B cell (primary cell): Measurements from ENCODE around the gene NAV2. TPM values are rescaled to one million over a fixed set of nuclear protein-coding genes. Genes with fewer than 3 reads are reported as not detected.

Source experiments
- ATAC-seq: fragments of 200-7000 bp; cut with Tn5 transposase; one replicate; pipeline ENCODE4 v1.10.0; 2021; ENCODE audit warnings: low read depth, mild to moderate bottlenecking, moderate number of reproducible peaks, moderate library complexity
- CTCF ChIA-PET: fragments of 350-600 bp; sonication (Branson Sonifier 250); formaldehyde crosslinking; loops from one replicate; lab custom pipeline; 2021; ENCODE audit warnings: antibody characterized with exemption, inconsistent platforms; lab: Charles Lee
- POLR2A ChIA-PET: fragments of 350-600 bp; sonication (Branson Sonifier 250); formaldehyde crosslinking; loops from one replicate; lab custom pipeline; 2021; ENCODE audit warnings: antibody characterized with exemption; lab: Charles Lee
- DNase-seq: peaks from one replicate; pipeline ENCODE4 v3.0.0; 2013
- H2AFZ ChIP-seq: 2 replicates; pipeline ENCODE4 v1.6.1; 2012; ENCODE audit warnings: mild to moderate bottlenecking, low read depth, low read length; ENCODE audit not compliant: insufficient read depth, poor library complexity, severe bottlenecking
- H3K27ac ChIP-seq, 2 donors: 1 replicate in 1 of 2; 2 replicates in 1 of 2; pipeline ENCODE4 v1.5.1; 2012 to 2013; ENCODE audit warnings: low read length in 2 of 2, mild to moderate bottlenecking in 2 of 2, moderate library complexity in 1 of 2
- H3K27me3 ChIP-seq, 4 experiments: fragments of 200-600 bp in 1 of 4; sonication (generic) in 1 of 4; replicated peaks in 1 of 4; 1 replicate in 2 of 4; 2 replicates in 2 of 4; pipeline versions ENCODE4 v1.6.1 to v1.7.0; 2013 to 2016; ENCODE audit warnings: low read length in 3 of 4, mild to moderate bottlenecking in 2 of 4, mixed read lengths in 1 of 4, moderate library complexity in 1 of 4; ENCODE audit not compliant: insufficient read depth in 4 of 4, control insufficient read depth in 3 of 4; ENCODE audit errors: control extremely low read depth in 1 of 4
- H3K36me3 ChIP-seq, 2 experiments: replicated peaks in 1 of 2; 1 replicate in 1 of 2; 2 replicates in 1 of 2; pipeline versions ENCODE4 v1.6.1 to v1.7.1; 2013; ENCODE audit warnings: low read length in 1 of 2; ENCODE audit not compliant: insufficient read depth in 2 of 2, control insufficient read depth in 1 of 2; ENCODE audit errors: control extremely low read depth in 1 of 2, extremely low read depth in 1 of 2
- H3K4me1 ChIP-seq, 2 donors: fragments of 200-600 bp in 1 of 2; sonication (generic) in 1 of 2; 1 replicate in 1 of 2; 2 replicates in 1 of 2; pipeline versions ENCODE4 v1.5.1 to v1.6.1; 2013 to 2017; ENCODE audit warnings: low read length in 2 of 2; ENCODE audit not compliant: control insufficient read depth in 2 of 2, insufficient read depth in 2 of 2
- H3K4me2 ChIP-seq: replicated peaks from 2 replicates; pipeline ENCODE3; 2012; ENCODE audit warnings: mild to moderate bottlenecking, low read depth, low read length; ENCODE audit not compliant: poor library complexity, severe bottlenecking
- H3K4me3 ChIP-seq, 5 experiments: fragments of 200-600 bp in 1 of 5; sonication (generic) in 1 of 5; 1 replicate in 3 of 5; 2 replicates in 2 of 5; pipeline versions ENCODE4 v1.5.1 to v1.7.0; 2011 to 2016; ENCODE audit warnings: low read length in 4 of 5, mild to moderate bottlenecking in 4 of 5, low read depth in 2 of 5, control low read depth in 1 of 5, moderate library complexity in 1 of 5; ENCODE audit not compliant: insufficient read depth in 1 of 5; ENCODE audit errors: control extremely low read depth in 1 of 5, extremely low read depth in 1 of 5
- H3K79me2 ChIP-seq: fragments of 200-600 bp; sonication (generic); one replicate; pipeline ENCODE4 v1.6.0; 2016; ENCODE audit warnings: low read length; ENCODE audit not compliant: control insufficient read depth, insufficient read depth
- H3K9ac ChIP-seq: fragments of 200-600 bp; sonication (generic); 2 replicates; pipeline ENCODE4 v1.6.1; 2017; ENCODE audit warnings: mild to moderate bottlenecking, low read length, moderate library complexity
- H3K9me3 ChIP-seq, 3 donors: one replicate each; pipeline versions ENCODE4 v1.6.1 to v1.7.1; 2013; ENCODE audit warnings: low read length in 2 of 3; ENCODE audit not compliant: control insufficient read depth in 2 of 3, insufficient read depth in 1 of 3; ENCODE audit errors: control extremely low read depth in 1 of 3
- H4K20me1 ChIP-seq: 2 replicates; pipeline ENCODE4 v1.6.0; 2012; ENCODE audit warnings: mild to moderate bottlenecking, low read length; ENCODE audit not compliant: insufficient read depth, control insufficient read depth, poor library complexity, severe bottlenecking
- H3K27ac Mint-ChIP-seq: one replicate; pipeline ENCODE4 v1.8.0; 2021; ENCODE audit warnings: mixed read lengths
- H3K27me3 Mint-ChIP-seq: one replicate; pipeline ENCODE4 v1.8.0; 2021; ENCODE audit warnings: mixed read lengths
- H3K4me1 Mint-ChIP-seq: one replicate; pipeline ENCODE4 v1.8.0; 2021; ENCODE audit warnings: mixed read lengths
- H3K4me3 Mint-ChIP-seq: one replicate; pipeline ENCODE4 v1.8.0; 2021; ENCODE audit warnings: mixed read lengths
- H3K9me3 Mint-ChIP-seq: one replicate; pipeline ENCODE4 v1.8.0; 2022; ENCODE audit warnings: mixed read lengths; ENCODE audit not compliant: insufficient read depth
- EZH2 ChIP-seq: IDR thresholded peaks from 2 replicates; pipeline ENCODE4 v1.6.1; 2012; ENCODE audit warnings: borderline replicate concordance, low read depth, mild to moderate bottlenecking, moderate library complexity, low read length; ENCODE audit not compliant: insufficient read depth, poor library complexity, severe bottlenecking
- WGBS: methylation state at CpG from one replicate; pipeline ENCODE4 v1.1.5; 2013; ENCODE audit warnings: missing lambda C conversion rate; ENCODE audit not compliant: insufficient coverage; 5-methylcytosine and 5-hydroxymethylcytosine counted together
- intact Hi-C: fragments of 100-400 bp; cut with micrococcal nuclease; formaldehyde crosslinking; loops from one replicate; pipeline ENCODE4 v1.10.0; 2022
- polyA plus RNA-seq: library from polyadenylated mRNA; depleted of rRNA; stranded (reverse); fragments of >200 nt; gene quantifications from 2 replicates; pipeline ENCODE4 v1.2.3, GENCODE V29; 2012
- total RNA-seq, 2 donors: library from RNA; stranded (reverse); fragments of 120-200 nt in 1 of 2; gene quantifications; 1 replicate in 1 of 2; 2 replicates in 1 of 2; pipeline versions ENCODE4 v1.2.3 to v1.2.4, GENCODE V29; 2013 to 2022
- TF ChIP-seq, protein P1 (sequence below): fragments of 200-600 bp; IDR thresholded peaks from one replicate; pipeline ENCODE4 v1.8.0; 2022; ENCODE audit warnings: antibody characterized with exemption, mild to moderate bottlenecking

Gene NAV2
- total and polyA plus RNA-seq, 2 donors (not counting 1 experiment from before 2014, with no cell fraction given) = 0.82 to 22.2 TPM

GRCh38 chr11:19808076-19808911 lies 95.7 kb downstream of the NAV2 start:
- Mint-ChIP-seq H3K27me3 (peaks cover 19% of the 10 kb centered on the region), H3K9me3 (no peaks in the 10 kb centered on the region), H3K4me1 (no peaks in the 10 kb centered on the region), H3K4me3 (no peak overlapping the region), H3K27ac (no peak overlapping the region)
- Histone ChIP-seq H3K27me3 (no peaks in the 10 kb centered on the region), H4K20me1 (no peaks in the 10 kb centered on the region), H3K36me3 (no peaks in the 10 kb centered on the region), H3K4me1 (no peaks in the 10 kb centered on the region), H3K9ac (no peak overlapping the region), H3K9me3 (no peaks in the 10 kb centered on the region), H2AFZ (no peak overlapping the region), H3K4me2 (no peak overlapping the region), H3K79me2 (no peaks in the 10 kb centered on the region), H3K4me3 (no peak overlapping the region), H3K27ac (no peak overlapping the region)
- DNase-seq (no peak), ATAC-seq (no peak)
- ChIA-PET POLR2A (no interaction called here), CTCF (interaction anchor here (0.6 to 3.7 kb wide), 7 partner anchors 10 to 1287 kb away, joined by 3 to 17 read pairs (median 4); no protein-coding TSS in a partner anchor)
- WGBS = 100% methylated on average over 1 of the region's 1 CpG
- intact Hi-C loops = loop anchor here (1.0 kb wide), 1 partner anchor 244 kb away; no protein-coding TSS in a partner anchor
- TF ChIP-seq, protein P1, sequence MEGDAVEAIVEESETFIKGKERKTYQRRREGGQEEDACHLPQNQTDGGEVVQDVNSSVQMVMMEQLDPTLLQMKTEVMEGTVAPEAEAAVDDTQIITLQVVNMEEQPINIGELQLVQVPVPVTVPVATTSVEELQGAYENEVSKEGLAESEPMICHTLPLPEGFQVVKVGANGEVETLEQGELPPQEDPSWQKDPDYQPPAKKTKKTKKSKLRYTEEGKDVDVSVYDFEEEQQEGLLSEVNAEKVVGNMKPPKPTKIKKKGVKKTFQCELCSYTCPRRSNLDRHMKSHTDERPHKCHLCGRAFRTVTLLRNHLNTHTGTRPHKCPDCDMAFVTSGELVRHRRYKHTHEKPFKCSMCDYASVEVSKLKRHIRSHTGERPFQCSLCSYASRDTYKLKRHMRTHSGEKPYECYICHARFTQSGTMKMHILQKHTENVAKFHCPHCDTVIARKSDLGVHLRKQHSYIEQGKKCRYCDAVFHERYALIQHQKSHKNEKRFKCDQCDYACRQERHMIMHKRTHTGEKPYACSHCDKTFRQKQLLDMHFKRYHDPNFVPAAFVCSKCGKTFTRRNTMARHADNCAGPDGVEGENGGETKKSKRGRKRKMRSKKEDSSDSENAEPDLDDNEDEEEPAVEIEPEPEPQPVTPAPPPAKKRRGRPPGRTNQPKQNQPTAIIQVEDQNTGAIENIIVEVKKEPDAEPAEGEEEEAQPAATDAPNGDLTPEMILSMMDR = no peak
- TF ChIP-seq EZH2 = no peak

GRCh38 chr11:19810852-19811251 lies 98.2 kb downstream of the NAV2 start:
- Histone ChIP-seq H3K27me3 (no peaks in the 10 kb centered on the region), H3K27ac (no peak overlapping the region), H3K9ac (no peak overlapping the region), H3K79me2 (no peaks in the 10 kb centered on the region), H3K4me3 (no peak overlapping the region), H3K36me3 (no peaks in the 10 kb centered on the region), H3K4me2 (no peak overlapping the region), H4K20me1 (no peaks in the 10 kb centered on the region), H3K9me3 (no peaks in the 10 kb centered on the region), H3K4me1 (no peaks in the 10 kb centered on the region), H2AFZ (no peak overlapping the region)
- POLR2A ChIA-PET = no interaction called here
- no peak overlapping the region for H3K4me3 Mint-ChIP-seq
- no peak for TF ChIP-seq EZH2
- TF ChIP-seq, protein P1 = no peak
- intact Hi-C loops = no loop called here
- H3K4me1 Mint-ChIP-seq = no peaks in the 10 kb centered on the region
- DNase-seq = no peak
- no peak for ATAC-seq
- H3K27me3 Mint-ChIP-seq = peaks cover 16% of the 10 kb centered on the region
- no peaks in the 10 kb centered on the region for H3K9me3 Mint-ChIP-seq
- CTCF ChIA-PET = interaction anchor here (1.2 to 3.7 kb wide), 3 partner anchors 10 to 322 kb away, joined by 3 to 17 read pairs (median 3); no protein-coding TSS in a partner anchor
- WGBS = 90% methylated on average over 2 of the region's 4 CpGs
- no peak overlapping the region for H3K27ac Mint-ChIP-seq
